Tibial nerve (tissue), 4 donors: Measurements from ENCODE around the gene LRRC8A. TPM values are rescaled to one million over a fixed set of nuclear protein-coding genes. Genes with fewer than 3 reads are reported as not detected.

Experiments used
- DNase-seq, 2 donors: peaks; one replicate each; pipeline ENCODE4 v3.0.0-alpha.2; 2019; ENCODE audit warnings: low spot score in 2 of 2
- H3K27ac ChIP-seq, 4 donors: fragments of 200-600 bp; sonication (generic) in 3 of 4; one replicate each; pipeline ENCODE4 v1.5.1; 2017 to 2019; ENCODE audit warnings: mild to moderate bottlenecking in 1 of 4
- H3K27me3 ChIP-seq, 2 donors: fragments of 200-600 bp; sonication (generic) in 1 of 2; one replicate each; pipeline versions ENCODE4 v1.5.1 to v1.6.0; 2017 to 2019
- H3K36me3 ChIP-seq, 3 donors: fragments of 200-600 bp; sonication (generic); one replicate each; pipeline ENCODE4 v1.5.1; 2018 to 2019
- H3K4me1 ChIP-seq, 4 donors: fragments of 200-600 bp; sonication (generic) in 3 of 4; one replicate each; pipeline ENCODE4 v1.5.1; 2017 to 2019
- H3K4me3 ChIP-seq, 4 donors: fragments of 200-600 bp; sonication (generic) in 3 of 4; one replicate each; pipeline ENCODE4 v1.5.1; 2017 to 2019; ENCODE audit warnings: mild to moderate bottlenecking in 1 of 4, moderate library complexity in 1 of 4
- H3K9me3 ChIP-seq, 4 donors: fragments of 200-600 bp; sonication (generic) in 3 of 4; one replicate each; pipeline ENCODE4 v1.5.1; 2017 to 2019
- CTCF ChIP-seq, 5 experiments: fragments of 200-600 bp in 3 of 5; fragments of 450-650 bp in 2 of 5; sonication (generic) in 3 of 5; IDR thresholded peaks; one replicate each; pipeline ENCODE4 v1.5.1; 2016 to 2019; ENCODE audit warnings: antibody characterized with exemption in 5 of 5, mild to moderate bottlenecking in 3 of 5, moderate library complexity in 2 of 5
- EP300 ChIP-seq, 2 donors: sonication (generic); formaldehyde crosslinking; IDR thresholded peaks; one replicate each; pipeline ENCODE4 v1.6.1; 2017; ENCODE audit warnings: antibody characterized with exemption in 2 of 2, mild to moderate bottlenecking in 1 of 2
- POLR2A ChIP-seq, 2 donors: fragments of 450-650 bp; IDR thresholded peaks; one replicate each; pipeline ENCODE4 v1.6.1; 2017; ENCODE audit warnings: antibody characterized with exemption in 2 of 2, mild to moderate bottlenecking in 2 of 2, moderate library complexity in 2 of 2
- WGBS, 2 donors: methylation state at CpG; one replicate each; pipeline ENCODE4 v1.1.5; 2018; 5-methylcytosine and 5-hydroxymethylcytosine counted together
- total RNA-seq, 4 donors: library from RNA; depleted of rRNA; stranded (reverse); fragments of >200 nt; gene quantifications; one replicate each; pipeline ENCODE4 v1.1.0, GENCODE V29; 2016

LRRC8A gene
- total RNA-seq, 4 donors from 2014 or later = 65.1 to 94.7 (median 81.1) TPM

- TF ChIP-seq POLR2A (IDR thresholded peaks at IDR 0.05) (no peak), CTCF (IDR thresholded peaks at IDR 0.05) (no peak), EP300 (IDR thresholded peaks at IDR 0.05) (no peak)
- no peaks in the 10 kb centered on the region for H3K27me3 ChIP-seq
- H3K4me3 ChIP-seq = no peak overlapping the region
- WGBS, 2 donors = 59 to 66% methylated on average over 13 of the region's 13 CpGs
- H3K36me3 ChIP-seq = peaks cover 0 to 32% (median 0%) of the 10 kb centered on the region in 3 donors
- DNase-seq = no peak
- peak overlapping the region in 2 of 4 donors; percentile 25 to 95 for H3K27ac ChIP-seq
- H3K4me1 ChIP-seq = peaks cover 0 to 80% (median 29%) of the 10 kb centered on the region in 4 donors
- no peaks in the 10 kb centered on the region for H3K9me3 ChIP-seq
These were observed 4.4 kb downstream of the LRRC8A start for GRCh38 chr9:128886211-128886891.

- H3K27ac ChIP-seq = peak overlapping the region in 2 of 4 donors; percentile 76 to 95
- H3K4me1 ChIP-seq = peaks cover 0 to 86% (median 36%) of the 10 kb centered on the region in 4 donors
- no peak for DNase-seq
- TF ChIP-seq CTCF (IDR thresholded peaks at IDR 0.05) = no peak
- no peak for TF ChIP-seq EP300 (IDR thresholded peaks at IDR 0.05)
- no peak for TF ChIP-seq POLR2A (IDR thresholded peaks at IDR 0.05)
- 95 to 100% methylated on average over 3 of the region's 3 CpGs for WGBS, 2 donors
- H3K27me3 ChIP-seq = no peaks in the 10 kb centered on the region
- H3K36me3 ChIP-seq = peaks cover 0 to 32% (median 0%) of the 10 kb centered on the region in 3 donors
- no peak overlapping the region for H3K4me3 ChIP-seq
- H3K9me3 ChIP-seq = no peaks in the 10 kb centered on the region
These were observed 5.1 kb downstream of the LRRC8A start for GRCh38 chr9:128887049-128887448.

- H3K36me3 ChIP-seq = peaks cover 0 to 32% (median 0%) of the 10 kb centered on the region in 3 donors
- no peak for DNase-seq
- H3K4me1 ChIP-seq = peaks cover 0 to 95% (median 44%) of the 10 kb centered on the region in 4 donors
- H3K27ac ChIP-seq = peak overlapping the region; percentile 13 to 95 (median 63)
- no peak for TF ChIP-seq POLR2A (IDR thresholded peaks at IDR 0.05)
- TF ChIP-seq CTCF (IDR thresholded peaks at IDR 0.05) = no peak
- TF ChIP-seq EP300 (IDR thresholded peaks at IDR 0.05) = no peak
- H3K4me3 ChIP-seq = no peak overlapping the region
- no peaks in the 10 kb centered on the region for H3K27me3 ChIP-seq
- no peaks in the 10 kb centered on the region for H3K9me3 ChIP-seq
- 28 to 36% methylated on average over 9 of the region's 9 CpGs for WGBS, 2 donors
These were observed 6.0 kb downstream of the LRRC8A start for GRCh38 chr9:128887914-128888350.

- peaks cover 0 to 85% (median 42%) of the 10 kb centered on the region in 4 donors for H3K4me1 ChIP-seq
- no peak for DNase-seq
- H3K27ac ChIP-seq = peak overlapping the region; percentile 78 to 96 (median 90)
- H3K4me3 ChIP-seq = peak overlapping the region in 1 of 4 donors; percentile 32
- TF ChIP-seq POLR2A (IDR thresholded peaks at IDR 0.05) (no peak), CTCF (IDR thresholded peaks at IDR 0.05) (no peak), EP300 (IDR thresholded peaks at IDR 0.05) (no peak)
- H3K36me3 ChIP-seq = peaks cover 0 to 36% (median 0%) of the 10 kb centered on the region in 3 donors
- H3K27me3 ChIP-seq = no peaks in the 10 kb centered on the region
- H3K9me3 ChIP-seq = no peaks in the 10 kb centered on the region
- 54 to 59% methylated on average over 15 of the region's 15 CpGs for WGBS, 2 donors
These were observed 9.6 kb downstream of the LRRC8A start for GRCh38 chr9:128891321-128892220.
